Transverse colon (tissue), 4 donors: Measurements from ENCODE around the gene LAMA4.

Experiments
- CTCF ChIP-seq, 5 experiments: fragments of 200-600 bp in 3 of 5; fragments of 450-650 bp in 2 of 5; sonication (generic) in 3 of 5; IDR thresholded peaks; 1 replicate in 2 of 5; 2 replicates in 3 of 5; pipeline ENCODE4 v1.5.1; 2016 to 2017; ENCODE audit warnings: antibody characterized with exemption in 5 of 5, inconsistent platforms in 3 of 5, mild to moderate bottlenecking in 2 of 5, moderate library complexity in 1 of 5
- EP300 ChIP-seq: sonication (generic); formaldehyde crosslinking; IDR thresholded peaks from one replicate; pipeline ENCODE4 v1.6.1; 2017; ENCODE audit warnings: antibody characterized with exemption, low read depth
- POLR2A ChIP-seq: fragments of 450-650 bp; IDR thresholded peaks from one replicate; pipeline ENCODE4 v1.6.1; 2016; ENCODE audit warnings: antibody characterized with exemption, mild to moderate bottlenecking, moderate library complexity
- POLR2AphosphoS5 ChIP-seq, 3 donors: sonication (generic); formaldehyde crosslinking; IDR thresholded peaks; one replicate each; pipeline ENCODE4 v1.6.1; 2016; ENCODE audit warnings: antibody characterized with exemption in 3 of 3

GRCh38 chr6:112193117-112193516 is 61.2 kb downstream of the LAMA4 start:
- TF ChIP-seq CTCF (IDR thresholded peaks at IDR 0.05) (no peak), POLR2A (no peak), EP300 (no peak), POLR2AphosphoS5 (IDR thresholded peaks at IDR 0.05) (no peak)
